GM12864 (cell line): ENCODE results near the gene ACSM5.

Experiments
- DNase-seq: peaks from one replicate; pipeline ENCODE4 v3.0.0-alpha.2; 2011; ENCODE audit warnings: low read depth
- H3K4me3 ChIP-seq: 2 replicates; pipeline ENCODE4 v1.5.1; 2011; ENCODE audit warnings: mild to moderate bottlenecking, low read depth, low read length, control low read depth
- CTCF ChIP-seq: IDR thresholded peaks from 2 replicates; pipeline ENCODE4 v1.5.1; 2011; ENCODE audit warnings: low read depth, mild to moderate bottlenecking, moderate library complexity, low read length, control low read depth, inconsistent platforms; ENCODE audit errors: missing control alignments

The ACSM5 gene

DNA sequence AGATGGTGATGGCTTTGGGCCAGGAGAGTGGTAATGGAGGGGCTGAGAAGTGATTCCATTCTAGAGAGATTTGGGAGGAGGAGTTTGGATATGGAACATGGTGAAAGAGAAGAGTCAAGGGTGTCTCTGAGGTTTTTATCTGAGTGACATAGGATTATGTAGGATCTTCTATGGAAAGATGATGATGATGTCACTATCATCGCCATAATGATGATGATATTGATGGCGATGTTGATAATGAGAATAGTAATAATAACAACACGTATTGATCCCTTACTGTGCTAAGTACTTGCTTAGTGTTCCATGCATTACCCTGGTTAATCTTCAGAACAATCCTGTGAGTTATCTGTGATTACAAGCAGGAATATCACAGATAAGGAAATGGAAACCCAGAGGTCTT, 21.4 kb upstream of the ACSM5 start:
- DNase-seq: no peak
- no peak overlapping the region for H3K4me3 ChIP-seq
- no peak for TF ChIP-seq CTCF

GRCh38 chr16:20388854-20389253, 20.5 kb upstream of the ACSM5 start:
- no peak for TF ChIP-seq CTCF
- no peak overlapping the region for H3K4me3 ChIP-seq
- DNase-seq: no peak

DNA sequence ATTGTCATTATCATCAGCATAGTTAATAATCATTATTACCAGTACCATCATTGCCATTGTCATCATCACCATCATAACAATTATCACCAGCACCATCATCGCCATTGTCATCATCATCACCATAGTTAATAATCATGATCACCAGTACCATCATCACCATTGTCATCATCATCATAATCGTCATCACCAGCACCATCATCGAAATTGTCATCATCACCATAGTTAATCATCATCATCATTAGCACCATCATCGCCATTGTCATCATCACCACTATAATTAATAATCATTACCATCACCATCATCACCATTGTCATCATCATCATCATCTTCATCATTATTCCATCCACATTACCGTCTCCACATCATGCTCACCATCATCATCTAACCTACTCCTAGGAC, 18.3 kb upstream of the ACSM5 start:
- DNase-seq: no peak
- no peak overlapping the region for H3K4me3 ChIP-seq
- TF ChIP-seq CTCF: no peak

DNA sequence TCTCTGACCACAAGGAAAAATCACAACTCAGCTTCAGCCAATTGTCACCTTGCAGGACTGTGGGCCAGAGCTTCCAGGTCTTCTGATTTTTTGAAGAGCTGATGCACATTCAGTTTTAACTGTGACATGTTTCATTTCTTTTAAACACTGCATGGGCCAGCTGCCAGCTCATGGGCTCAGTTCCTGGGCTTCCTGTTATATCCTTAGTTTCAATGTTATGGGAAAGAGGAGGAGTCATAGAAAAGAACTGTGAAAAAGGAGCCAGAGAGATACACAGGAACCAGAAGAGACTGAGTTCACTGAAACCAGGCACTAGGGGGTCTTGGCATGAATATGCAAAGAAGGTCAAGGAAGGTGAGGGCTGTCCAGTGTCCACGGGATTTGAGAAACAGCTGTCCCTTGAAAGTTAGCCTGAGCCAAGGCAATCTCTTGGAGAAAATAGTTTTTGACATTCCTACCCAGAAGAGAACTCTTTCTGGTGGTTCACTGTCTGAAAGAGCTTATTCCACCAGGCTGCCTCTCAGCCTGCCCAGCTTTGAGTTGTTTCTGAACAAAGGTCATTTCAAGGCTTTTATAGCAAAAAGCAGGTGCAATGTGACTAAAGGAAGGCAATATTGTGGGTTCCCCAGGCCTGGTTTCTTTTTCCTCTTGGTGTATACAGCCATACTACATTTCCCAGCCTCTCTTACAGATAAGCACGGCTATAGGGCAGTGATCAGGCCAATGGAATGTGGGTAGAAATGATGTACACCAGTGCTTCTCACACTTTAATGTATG, 15.3 kb upstream of the ACSM5 start:
- no peak for TF ChIP-seq CTCF
- DNase-seq: no peak
- no peak overlapping the region for H3K4me3 ChIP-seq

DNA sequence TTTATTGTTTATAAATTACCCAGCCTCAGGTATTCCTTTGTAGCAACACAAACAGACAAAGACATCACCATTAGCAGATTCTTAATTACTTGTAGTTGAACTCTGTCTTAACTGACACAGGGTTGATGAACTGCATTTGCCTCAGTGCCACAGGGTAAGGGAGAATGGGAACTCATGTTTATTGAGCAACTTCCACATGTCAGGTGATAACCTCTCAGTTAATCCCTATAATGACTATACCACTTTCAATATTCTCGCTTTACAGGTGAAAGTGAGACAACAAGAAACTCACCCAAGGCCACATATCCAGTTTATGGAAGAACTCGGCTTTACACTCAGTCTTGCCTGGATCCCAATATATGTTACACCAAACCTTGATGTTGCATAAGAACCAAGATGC, 13.4 kb upstream of the ACSM5 start:
- DNase-seq: no peak
- no peak for TF ChIP-seq CTCF
- no peak overlapping the region for H3K4me3 ChIP-seq

DNA sequence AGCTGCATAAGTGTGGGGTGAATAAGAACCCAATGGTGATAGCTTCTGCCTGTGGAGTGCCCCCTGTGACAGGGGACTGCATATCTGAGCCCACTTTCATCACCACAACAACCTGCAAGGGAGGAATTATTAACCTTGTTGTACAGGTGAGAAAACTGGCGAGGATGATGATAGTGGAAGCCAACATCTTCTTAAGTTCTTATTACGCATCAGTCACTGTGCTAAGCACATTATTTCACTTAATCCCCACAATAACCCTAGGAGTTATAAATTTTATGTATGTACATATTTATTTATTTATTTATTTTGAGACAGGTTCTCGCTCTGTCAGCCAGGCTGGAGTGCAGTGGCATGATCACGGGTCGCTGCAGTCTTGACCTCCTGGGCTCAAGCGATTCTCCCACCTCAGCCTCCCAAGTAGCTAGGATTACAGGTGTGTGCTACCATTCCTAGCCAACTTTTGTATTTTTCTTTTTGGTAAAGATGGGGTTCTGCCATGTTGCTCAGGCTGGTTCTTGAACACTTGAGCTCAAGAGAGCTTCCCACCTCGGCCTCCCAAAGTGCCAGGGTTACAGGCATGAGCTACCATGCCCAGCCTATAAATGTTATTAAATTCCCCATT, 12.4 kb upstream of the ACSM5 start:
- DNase-seq: no peak
- no peak overlapping the region for H3K4me3 ChIP-seq
- TF ChIP-seq CTCF: no peak
